SK-N-SH treated with all-trans-retinoic acid at 6 μM for 48 hours (cell line): ENCODE results near the gene CETN2.

Source experiments
- ATAC-seq: fragments of 200-7000 bp; cut with Tn5 transposase; 3 replicates; pipeline ENCODE4 v1.9.1; 2020; ENCODE audit warnings: mild to moderate bottlenecking, moderate library complexity
- ARNTL ChIP-seq: fragments of 450-650 bp; formaldehyde crosslinking; IDR thresholded peaks from 2 replicates; pipeline ENCODE4 v1.5.0; 2020; ENCODE audit warnings: low read depth, mild to moderate bottlenecking, moderate library complexity, borderline replicate concordance
- CSDC2 ChIP-seq: fragments of 250-450 bp; sonication (Bioruptor Pico); IDR thresholded peaks from 2 replicates; pipeline ENCODE4 v1.5.0; 2020; ENCODE audit warnings: mild to moderate bottlenecking, moderate library complexity
- GLIS3 ChIP-seq: fragments of 250-450 bp; sonication (Bioruptor Pico); IDR thresholded peaks from 2 replicates; pipeline ENCODE4 v1.5.0; 2020; ENCODE audit warnings: mild to moderate bottlenecking, moderate library complexity
- ISL1 ChIP-seq: fragments of 250-450 bp; sonication (Bioruptor Pico); IDR thresholded peaks from 2 replicates; pipeline ENCODE4 v2.1.2; 2022; ENCODE audit warnings: mild to moderate bottlenecking, moderate library complexity
- PPARA ChIP-seq: fragments of 250-450 bp; sonication (Bioruptor Pico); IDR thresholded peaks from 2 replicates; pipeline ENCODE4 v1.5.0; 2020; ENCODE audit warnings: mild to moderate bottlenecking, borderline replicate concordance
- RARB ChIP-seq: fragments of 250-450 bp; sonication (Bioruptor Pico); IDR thresholded peaks from 2 replicates; pipeline ENCODE4 v1.8.0; 2021; ENCODE audit warnings: mild to moderate bottlenecking, moderate library complexity
- SNAI2 ChIP-seq: fragments of 250-450 bp; sonication (Bioruptor Pico); IDR thresholded peaks from 2 replicates; pipeline ENCODE4 v1.5.0; 2020; ENCODE audit warnings: mild to moderate bottlenecking, moderate library complexity
- TOX ChIP-seq: fragments of 250-450 bp; sonication (Bioruptor Pico); IDR thresholded peaks from 2 replicates; pipeline ENCODE4 v1.8.0; 2021; ENCODE audit warnings: mild to moderate bottlenecking, moderate library complexity, borderline replicate concordance
- ZC3H10 ChIP-seq: fragments of 250-450 bp; sonication (Bioruptor Pico); IDR thresholded peaks from 2 replicates; pipeline ENCODE4 v1.5.1; 2021; ENCODE audit warnings: mild to moderate bottlenecking, moderate library complexity
- ZFP3 ChIP-seq: fragments of 250-450 bp; sonication (Bioruptor Pico); IDR thresholded peaks from 2 replicates; pipeline ENCODE4 v1.5.0; 2020; ENCODE audit warnings: mild to moderate bottlenecking, moderate library complexity
- ZFP30 ChIP-seq: fragments of 450-650 bp; formaldehyde crosslinking; IDR thresholded peaks from 2 replicates; pipeline ENCODE4 v1.5.0; 2022; ENCODE audit warnings: mild to moderate bottlenecking, moderate library complexity
- ZNF565 ChIP-seq: fragments of 450-650 bp; formaldehyde crosslinking; conservative IDR thresholded peaks from 2 replicates; pipeline ENCODE4 v1.5.0; 2020; ENCODE audit warnings: low read depth, mild to moderate bottlenecking, moderate library complexity
- ZNF70 ChIP-seq: fragments of 450-650 bp; formaldehyde crosslinking; IDR thresholded peaks from 2 replicates; pipeline ENCODE4 v1.5.0; 2020; ENCODE audit warnings: mild to moderate bottlenecking, moderate library complexity
- TF ChIP-seq, protein P1 (sequence below): fragments of 250-450 bp; sonication (Bioruptor Pico); IDR thresholded peaks from 2 replicates; pipeline ENCODE4 v1.8.0; 2021; ENCODE audit warnings: low read depth, mild to moderate bottlenecking, moderate library complexity, borderline replicate concordance
- TF ChIP-seq, protein P2 (sequence below): fragments of 250-450 bp; sonication (Bioruptor Pico); IDR thresholded peaks from 2 replicates; pipeline ENCODE4 v1.5.1; 2020; ENCODE audit warnings: low read depth, mild to moderate bottlenecking, moderate library complexity
- TF ChIP-seq, protein P3 (sequence below): fragments of 250-450 bp; sonication (Bioruptor Pico); IDR thresholded peaks from 2 replicates; pipeline ENCODE4 v1.8.0; 2020; ENCODE audit warnings: mild to moderate bottlenecking, moderate library complexity, borderline replicate concordance
- TF ChIP-seq, protein P4 (sequence below): fragments of 250-450 bp; sonication (Bioruptor Pico); IDR thresholded peaks from 2 replicates; pipeline ENCODE4 v1.5.1; 2021; ENCODE audit warnings: mild to moderate bottlenecking, moderate library complexity

Gene CETN2

DNA sequence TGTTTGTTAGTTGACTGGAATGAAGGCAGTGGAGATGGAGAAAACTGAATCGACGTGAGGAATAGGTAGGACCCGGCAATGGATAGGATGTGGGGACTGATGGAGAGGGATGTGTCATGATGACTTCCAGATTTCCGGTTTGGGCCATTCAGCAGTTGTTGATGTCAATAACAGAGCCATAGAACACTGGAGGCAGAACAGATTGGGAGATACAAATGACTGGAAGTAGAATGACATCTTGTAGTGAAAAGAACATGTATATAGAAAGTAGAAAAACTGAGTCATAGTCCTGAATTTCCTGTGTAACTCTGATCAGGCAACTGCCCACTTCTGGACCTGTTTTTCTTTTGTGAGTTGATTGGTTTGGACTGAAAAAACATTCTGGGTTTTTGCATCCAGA is 24.5 kb downstream of the CETN2 start (continued):
- TF ChIP-seq, protein P1, sequence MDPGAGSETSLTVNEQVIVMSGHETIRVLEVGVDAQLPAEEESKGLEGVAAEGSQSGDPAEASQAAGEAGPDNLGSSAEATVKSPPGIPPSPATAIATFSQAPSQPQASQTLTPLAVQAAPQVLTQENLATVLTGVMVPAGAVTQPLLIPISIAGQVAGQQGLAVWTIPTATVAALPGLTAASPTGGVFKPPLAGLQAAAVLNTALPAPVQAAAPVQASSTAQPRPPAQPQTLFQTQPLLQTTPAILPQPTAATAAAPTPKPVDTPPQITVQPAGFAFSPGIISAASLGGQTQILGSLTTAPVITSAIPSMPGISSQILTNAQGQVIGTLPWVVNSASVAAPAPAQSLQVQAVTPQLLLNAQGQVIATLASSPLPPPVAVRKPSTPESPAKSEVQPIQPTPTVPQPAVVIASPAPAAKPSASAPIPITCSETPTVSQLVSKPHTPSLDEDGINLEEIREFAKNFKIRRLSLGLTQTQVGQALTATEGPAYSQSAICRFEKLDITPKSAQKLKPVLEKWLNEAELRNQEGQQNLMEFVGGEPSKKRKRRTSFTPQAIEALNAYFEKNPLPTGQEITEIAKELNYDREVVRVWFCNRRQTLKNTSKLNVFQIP (CRISPR knock-in tag): no peak
- TF ChIP-seq ZFP3 (no peak), ZFP30 (CRISPR knock-in tag) (no peak), TOX (CRISPR knock-in tag) (no peak), ZC3H10 (no peak), CSDC2 (CRISPR knock-in tag) (no peak), PPARA (CRISPR knock-in tag) (no peak)

DNA sequence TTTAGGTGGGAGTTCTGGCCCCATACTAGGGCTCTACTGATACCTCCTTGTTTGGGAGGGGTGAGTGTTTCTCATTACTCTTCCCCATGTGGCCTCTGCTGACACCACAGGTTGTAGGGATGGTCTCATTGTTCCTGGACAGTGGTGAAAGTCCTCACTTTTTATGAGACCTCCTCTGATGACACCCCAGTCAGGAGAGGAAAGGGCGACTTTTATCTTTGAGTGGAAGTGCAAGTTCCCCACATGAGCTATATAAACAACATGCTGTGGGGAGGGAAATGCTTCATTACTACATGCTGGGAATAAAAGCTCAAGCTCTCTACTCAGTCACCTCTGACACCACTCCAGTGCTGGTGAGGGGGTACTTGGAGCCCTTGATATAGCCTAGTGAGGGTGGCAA is 31.6 kb downstream of the CETN2 start:
- no peak for ATAC-seq
- TF ChIP-seq, protein P1 (CRISPR knock-in tag): no peak
- TF ChIP-seq, protein P2, sequence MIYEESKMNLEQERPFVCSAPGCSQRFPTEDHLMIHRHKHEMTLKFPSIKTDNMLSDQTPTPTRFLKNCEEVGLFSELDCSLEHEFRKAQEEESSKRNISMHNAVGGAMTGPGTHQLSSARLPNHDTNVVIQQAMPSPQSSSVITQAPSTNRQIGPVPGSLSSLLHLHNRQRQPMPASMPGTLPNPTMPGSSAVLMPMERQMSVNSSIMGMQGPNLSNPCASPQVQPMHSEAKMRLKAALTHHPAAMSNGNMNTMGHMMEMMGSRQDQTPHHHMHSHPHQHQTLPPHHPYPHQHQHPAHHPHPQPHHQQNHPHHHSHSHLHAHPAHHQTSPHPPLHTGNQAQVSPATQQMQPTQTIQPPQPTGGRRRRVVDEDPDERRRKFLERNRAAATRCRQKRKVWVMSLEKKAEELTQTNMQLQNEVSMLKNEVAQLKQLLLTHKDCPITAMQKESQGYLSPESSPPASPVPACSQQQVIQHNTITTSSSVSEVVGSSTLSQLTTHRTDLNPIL (CRISPR knock-in tag): no peak
- TF ChIP-seq TOX (CRISPR knock-in tag) (no peak), ISL1 (CRISPR knock-in tag) (no peak), ZFP3 (no peak), RARB (CRISPR knock-in tag) (no peak), ARNTL (no peak), ZNF70 (CRISPR knock-in tag) (no peak), PPARA (CRISPR knock-in tag) (no peak), ZFP30 (CRISPR knock-in tag) (no peak), ZNF565 (CRISPR knock-in tag) (no peak), ZC3H10 (no peak), GLIS3 (CRISPR knock-in tag) (no peak), SNAI2 (no peak)
- TF ChIP-seq, protein P3, sequence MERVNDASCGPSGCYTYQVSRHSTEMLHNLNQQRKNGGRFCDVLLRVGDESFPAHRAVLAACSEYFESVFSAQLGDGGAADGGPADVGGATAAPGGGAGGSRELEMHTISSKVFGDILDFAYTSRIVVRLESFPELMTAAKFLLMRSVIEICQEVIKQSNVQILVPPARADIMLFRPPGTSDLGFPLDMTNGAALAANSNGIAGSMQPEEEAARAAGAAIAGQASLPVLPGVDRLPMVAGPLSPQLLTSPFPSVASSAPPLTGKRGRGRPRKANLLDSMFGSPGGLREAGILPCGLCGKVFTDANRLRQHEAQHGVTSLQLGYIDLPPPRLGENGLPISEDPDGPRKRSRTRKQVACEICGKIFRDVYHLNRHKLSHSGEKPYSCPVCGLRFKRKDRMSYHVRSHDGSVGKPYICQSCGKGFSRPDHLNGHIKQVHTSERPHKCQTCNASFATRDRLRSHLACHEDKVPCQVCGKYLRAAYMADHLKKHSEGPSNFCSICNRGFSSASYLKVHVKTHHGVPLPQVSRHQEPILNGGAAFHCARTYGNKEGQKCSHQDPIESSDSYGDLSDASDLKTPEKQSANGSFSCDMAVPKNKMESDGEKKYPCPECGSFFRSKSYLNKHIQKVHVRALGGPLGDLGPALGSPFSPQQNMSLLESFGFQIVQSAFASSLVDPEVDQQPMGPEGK (CRISPR knock-in tag): no peak
- TF ChIP-seq, protein P4, sequence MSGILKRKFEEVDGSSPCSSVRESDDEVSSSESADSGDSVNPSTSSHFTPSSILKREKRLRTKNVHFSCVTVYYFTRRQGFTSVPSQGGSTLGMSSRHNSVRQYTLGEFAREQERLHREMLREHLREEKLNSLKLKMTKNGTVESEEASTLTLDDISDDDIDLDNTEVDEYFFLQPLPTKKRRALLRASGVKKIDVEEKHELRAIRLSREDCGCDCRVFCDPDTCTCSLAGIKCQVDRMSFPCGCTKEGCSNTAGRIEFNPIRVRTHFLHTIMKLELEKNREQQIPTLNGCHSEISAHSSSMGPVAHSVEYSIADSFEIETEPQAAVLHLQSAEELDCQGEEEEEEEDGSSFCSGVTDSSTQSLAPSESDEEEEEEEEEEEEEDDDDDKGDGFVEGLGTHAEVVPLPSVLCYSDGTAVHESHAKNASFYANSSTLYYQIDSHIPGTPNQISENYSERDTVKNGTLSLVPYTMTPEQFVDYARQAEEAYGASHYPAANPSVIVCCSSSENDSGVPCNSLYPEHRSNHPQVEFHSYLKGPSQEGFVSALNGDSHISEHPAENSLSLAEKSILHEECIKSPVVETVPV (CRISPR knock-in tag): no peak

DNA sequence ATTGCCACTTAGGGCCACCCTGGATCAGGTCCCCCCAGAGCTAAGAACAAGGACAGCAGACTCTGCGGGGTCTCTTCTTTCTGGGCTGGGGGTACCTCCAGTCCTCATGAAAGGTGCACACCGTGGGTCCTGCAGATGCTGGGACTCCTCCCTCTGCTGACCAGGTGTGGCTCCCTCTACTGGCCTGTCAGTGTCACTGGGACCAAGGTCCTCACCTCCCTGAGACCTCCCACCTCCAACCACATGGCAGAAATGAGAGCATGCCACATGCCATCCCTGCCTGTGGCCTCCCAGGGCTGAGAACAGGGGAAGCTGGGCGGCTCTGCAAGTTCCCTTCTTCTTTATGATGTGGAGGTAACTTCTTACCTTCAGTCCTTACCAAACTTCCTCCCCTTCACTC is 43.5 kb downstream of the CETN2 start:
- ATAC-seq: peak; percentile 86
